Measurements from ENCODE around the gene BTBD6. TPM values are rescaled to one million over a fixed set of nuclear protein-coding genes. Genes with fewer than 3 reads are reported as not detected.
A peak's percentile ranks its signal among the peaks of the same experiment; 100 is the strongest.

Gene BTBD6
- total and polyA plus RNA-seq, 4 experiments from 2014 or later: 5.4 to 56.7 (median 34.7) TPM

- Mint-ChIP-seq H3K36me3 (peaks cover 4 to 22% of the 10 kb centered on the region in 2 donors), H3K4me3 (no peak overlapping the region), H3K9me3 (no peaks in the 10 kb centered on the region), H3K27me3 (no peaks in the 10 kb centered on the region), H3K4me1 (peaks cover 8 to 16% (median 11%) of the 10 kb centered on the region in 4 donors), H3K27ac (no peak overlapping the region)
- H3K4me1 ChIP-seq (ENCODE audit: insufficient read depth, low read length): peaks cover 10% of the 10 kb centered on the region
- H3K27ac ChIP-seq (ENCODE audit: low read depth, low read length): no peak overlapping the region
- POLR2A ChIA-PET (ENCODE audit: partially characterized antibody): interaction anchor here (1.3 kb wide), 1 partner anchor 45 kb away, joined by 3 read pairs; no protein-coding TSS in a partner anchor
- CTCF ChIA-PET (ENCODE audit: partially characterized antibody): no interaction called here
- no peak overlapping the region for H3K4me3 ChIP-seq (ENCODE audit: low read length in 2 of 2)
- no peaks in the 10 kb centered on the region for H3K27me3 ChIP-seq (ENCODE audit: insufficient read depth, low read length)
- no peaks in the 10 kb centered on the region for H3K9me3 ChIP-seq (ENCODE audit: control insufficient read depth in 1 of 2, low read length in 2 of 2)
- DNase-seq: peak in 1 of 5 donors; percentile 19
- H3K36me3 ChIP-seq (ENCODE audit: insufficient read depth, low read length): peaks cover 3% of the 10 kb centered on the region
- intact Hi-C loops (cut with micrococcal nuclease): no loop called here
Measured at GRCh38 chr14:105256292-105256960, 8.1 kb downstream of the BTBD6 start.

- intact Hi-C loops (cut with micrococcal nuclease): loop anchor here (1.0 kb wide), 1 partner anchor 43 kb away; no protein-coding TSS in a partner anchor
- H3K27ac Mint-ChIP-seq: peak overlapping the region in 6 of 7 donors; percentile 18 to 86 (median 65)
- H3K36me3 ChIP-seq (ENCODE audit: insufficient read depth, low read length): peaks cover under 1% of the 10 kb centered on the region
Measured at GRCh38 chr14:105257464-105257863, 9.1 kb downstream of the BTBD6 start.

GRCh38 chr14:105258846-105259245 is 10.5 kb downstream of the BTBD6 start:
- Mint-ChIP-seq H3K36me3 (peaks cover 4 to 12% of the 10 kb centered on the region in 2 donors), H3K4me1 (peaks cover 8 to 13% (median 11%) of the 10 kb centered on the region in 4 donors), H3K9me3 (no peaks in the 10 kb centered on the region), H3K27me3 (no peaks in the 10 kb centered on the region), H3K4me3 (no peak overlapping the region), H3K27ac (no peak overlapping the region)
- no peaks in the 10 kb centered on the region for H3K27me3 ChIP-seq (ENCODE audit: insufficient read depth, low read length)
- DNase-seq: no peak
- intact Hi-C loops (cut with micrococcal nuclease): no loop called here
- H3K9me3 ChIP-seq (ENCODE audit: control insufficient read depth in 1 of 2, low read length in 2 of 2): no peaks in the 10 kb centered on the region
- POLR2A ChIA-PET (ENCODE audit: partially characterized antibody): interaction anchor here (1.0 kb wide), 1 partner anchor 233 kb away, joined by 3 read pairs; no protein-coding TSS in a partner anchor
- CTCF ChIA-PET (ENCODE audit: partially characterized antibody): no interaction called here
- H3K4me3 ChIP-seq (ENCODE audit: low read length in 2 of 2): no peak overlapping the region
- peaks cover 10% of the 10 kb centered on the region for H3K4me1 ChIP-seq (ENCODE audit: insufficient read depth, low read length)
- H3K27ac ChIP-seq (ENCODE audit: low read depth, low read length): no peak overlapping the region
- H3K36me3 ChIP-seq (ENCODE audit: insufficient read depth, low read length): no peaks in the 10 kb centered on the region

More at GRCh38 chr14:105257464-105257863, 9.1 kb downstream of the BTBD6 start:
- ChIA-PET POLR2A (ENCODE audit: partially characterized antibody) (no interaction called here), CTCF (ENCODE audit: partially characterized antibody) (no interaction called here)
- H3K9me3 Mint-ChIP-seq: no peaks in the 10 kb centered on the region
- Histone ChIP-seq H3K27me3 (ENCODE audit: insufficient read depth, low read length) (no peaks in the 10 kb centered on the region), H3K4me1 (ENCODE audit: insufficient read depth, low read length) (peaks cover 10% of the 10 kb centered on the region), H3K4me3 (ENCODE audit: low read length in 2 of 2) (no peak overlapping the region), H3K9me3 (ENCODE audit: control insufficient read depth in 1 of 2, low read length in 2 of 2) (no peaks in the 10 kb centered on the region), H3K27ac (ENCODE audit: low read depth, low read length) (no peak overlapping the region)
- DNase-seq: peak; percentile 27 to 51 (median 32)
- no peaks in the 10 kb centered on the region for H3K27me3 Mint-ChIP-seq
- H3K4me1 Mint-ChIP-seq: peaks cover 8 to 16% (median 11%) of the 10 kb centered on the region in 4 donors
- H3K4me3 Mint-ChIP-seq: peak overlapping the region in 6 of 8 donors; percentile 2 to 53 (median 24)
- peaks cover 4 to 14% of the 10 kb centered on the region in 2 donors for H3K36me3 Mint-ChIP-seq

GRCh38 chr14:105260959-105261358 is 12.6 kb downstream of the BTBD6 start:
- no peaks in the 10 kb centered on the region for H3K27me3 Mint-ChIP-seq
- no peaks in the 10 kb centered on the region for H3K27me3 ChIP-seq (ENCODE audit: insufficient read depth, low read length)
- H3K4me1 ChIP-seq (ENCODE audit: insufficient read depth, low read length): peaks cover 10% of the 10 kb centered on the region
- H3K9me3 Mint-ChIP-seq: no peaks in the 10 kb centered on the region
- no peak overlapping the region for H3K4me3 ChIP-seq (ENCODE audit: low read length in 2 of 2)
- H3K27ac ChIP-seq (ENCODE audit: low read depth, low read length): no peak overlapping the region
- no peaks in the 10 kb centered on the region for H3K36me3 ChIP-seq (ENCODE audit: insufficient read depth, low read length)
- H3K27ac Mint-ChIP-seq: peak overlapping the region in 1 of 7 donors; percentile 35
- ChIA-PET CTCF (ENCODE audit: partially characterized antibody) (no interaction called here), POLR2A (ENCODE audit: partially characterized antibody) (interaction anchor here (1.2 to 1.4 kb wide), 2 partner anchors 13 to 39 kb away, joined by 4 to 5 read pairs; partner anchors contain the start of genes BRF1 and BTBD6)
- peaks cover 9 to 13% (median 11%) of the 10 kb centered on the region in 4 donors for H3K4me1 Mint-ChIP-seq
- intact Hi-C loops (cut with micrococcal nuclease): no loop called here
- DNase-seq: no peak
- H3K36me3 Mint-ChIP-seq: peaks cover 4 to 19% of the 10 kb centered on the region in 2 donors
- H3K4me3 Mint-ChIP-seq: no peak overlapping the region
- H3K9me3 ChIP-seq (ENCODE audit: control insufficient read depth in 1 of 2, low read length in 2 of 2): no peaks in the 10 kb centered on the region

- Histone ChIP-seq H3K27me3 (ENCODE audit: insufficient read depth, low read length) (no peaks in the 10 kb centered on the region), H3K4me1 (ENCODE audit: insufficient read depth, low read length) (peaks cover 10% of the 10 kb centered on the region), H3K4me3 (ENCODE audit: low read length in 2 of 2) (no peak overlapping the region), H3K9me3 (ENCODE audit: control insufficient read depth in 1 of 2, low read length in 2 of 2) (no peaks in the 10 kb centered on the region), H3K27ac (ENCODE audit: low read depth, low read length) (no peak overlapping the region), H3K36me3 (ENCODE audit: insufficient read depth, low read length) (no peaks in the 10 kb centered on the region)
- no peaks in the 10 kb centered on the region for H3K27me3 Mint-ChIP-seq
- POLR2A ChIA-PET (ENCODE audit: partially characterized antibody): no interaction called here
- CTCF ChIA-PET (ENCODE audit: partially characterized antibody): no interaction called here
- H3K4me1 Mint-ChIP-seq: peaks cover 9 to 12% (median 11%) of the 10 kb centered on the region in 4 donors
- H3K4me3 Mint-ChIP-seq: no peak overlapping the region
- no peak for DNase-seq
- H3K9me3 Mint-ChIP-seq: no peaks in the 10 kb centered on the region
- H3K27ac Mint-ChIP-seq: no peak overlapping the region
- peaks cover 10 to 24% of the 10 kb centered on the region in 2 donors for H3K36me3 Mint-ChIP-seq
- intact Hi-C loops (cut with micrococcal nuclease): no loop called here
Measured at GRCh38 chr14:105261781-105262180, 13.4 kb downstream of the BTBD6 start.

- Mint-ChIP-seq H3K27me3 (no peaks in the 10 kb centered on the region), H3K9me3 (peaks cover 0 to 2% (median 0%) of the 10 kb centered on the region in 8 donors), H3K4me1 (peaks cover 0 to 6% (median 1%) of the 10 kb centered on the region in 4 donors), H3K4me3 (no peak overlapping the region), H3K27ac (peak overlapping the region in 1 of 7 donors; percentile 29), H3K36me3 (peaks cover 7 to 19% of the 10 kb centered on the region in 2 donors)
- Histone ChIP-seq H3K4me1 (ENCODE audit: insufficient read depth, low read length) (no peaks in the 10 kb centered on the region), H3K4me3 (ENCODE audit: low read length in 2 of 2) (no peak overlapping the region), H3K36me3 (ENCODE audit: insufficient read depth, low read length) (no peaks in the 10 kb centered on the region), H3K9me3 (ENCODE audit: control insufficient read depth in 1 of 2, low read length in 2 of 2) (no peaks in the 10 kb centered on the region), H3K27ac (ENCODE audit: low read depth, low read length) (no peak overlapping the region), H3K27me3 (ENCODE audit: insufficient read depth, low read length) (no peaks in the 10 kb centered on the region)
- DNase-seq: no peak
- CTCF ChIA-PET (ENCODE audit: partially characterized antibody): no interaction called here
- POLR2A ChIA-PET (ENCODE audit: partially characterized antibody): no interaction called here
- intact Hi-C loops (cut with micrococcal nuclease): no loop called here
Measured at GRCh38 chr14:105267820-105268548, 19.7 kb downstream of the BTBD6 start.

- Histone ChIP-seq H3K27me3 (ENCODE audit: insufficient read depth, low read length) (no peaks in the 10 kb centered on the region), H3K4me3 (ENCODE audit: low read length in 2 of 2) (no peak overlapping the region), H3K36me3 (ENCODE audit: insufficient read depth, low read length) (no peaks in the 10 kb centered on the region), H3K4me1 (ENCODE audit: insufficient read depth, low read length) (no peaks in the 10 kb centered on the region), H3K9me3 (ENCODE audit: control insufficient read depth in 1 of 2, low read length in 2 of 2) (no peaks in the 10 kb centered on the region), H3K27ac (ENCODE audit: low read depth, low read length) (no peak overlapping the region)
- H3K36me3 Mint-ChIP-seq: peaks cover 7 to 18% of the 10 kb centered on the region in 2 donors
- ChIA-PET CTCF (ENCODE audit: partially characterized antibody) (no interaction called here), POLR2A (ENCODE audit: partially characterized antibody) (no interaction called here)
- peaks cover 0 to 2% (median 0%) of the 10 kb centered on the region in 8 donors for H3K9me3 Mint-ChIP-seq
- intact Hi-C loops (cut with micrococcal nuclease): no loop called here
- peaks cover 0 to 6% (median 2%) of the 10 kb centered on the region in 4 donors for H3K4me1 Mint-ChIP-seq
- H3K27me3 Mint-ChIP-seq: no peaks in the 10 kb centered on the region
- no peak for DNase-seq
- no peak overlapping the region for H3K4me3 Mint-ChIP-seq
- peak overlapping the region in 2 of 7 donors; percentile 14 to 29 for H3K27ac Mint-ChIP-seq
Measured at GRCh38 chr14:105268736-105269354, 20.5 kb downstream of the BTBD6 start.

Measured in CD4-positive, alpha-beta memory T cell (primary cell).